ENCODE results near the gene DGKI.

DNA sequence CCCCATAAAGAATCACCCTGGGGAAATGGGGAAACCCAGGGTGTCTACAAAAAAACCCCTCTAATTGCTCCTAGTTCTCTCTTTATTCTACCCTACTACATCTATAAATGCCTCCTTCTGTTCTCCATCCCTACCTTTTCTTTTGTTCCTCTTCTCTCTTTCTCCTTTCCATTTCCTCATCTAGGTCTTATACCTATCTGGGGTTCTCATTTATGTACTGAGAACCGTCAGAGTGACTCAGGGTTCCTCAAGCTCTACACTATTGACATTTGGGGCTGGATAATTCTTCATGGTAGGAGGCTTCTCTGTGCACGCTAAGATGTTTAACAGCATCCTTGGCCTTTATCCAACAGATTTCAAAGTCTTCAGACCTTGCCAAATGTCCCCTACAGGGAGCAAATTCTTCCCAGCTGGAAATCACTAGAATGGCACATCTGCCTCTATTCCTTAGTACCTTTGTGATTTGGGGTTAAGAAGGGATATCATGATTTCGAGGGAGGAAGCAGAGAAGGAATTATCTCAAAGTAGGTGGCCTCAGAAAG is 365.9 kb downstream of the DGKI start:
- TF ChIP-seq MYC (CRISPR knock-in tag; IDR thresholded peaks at IDR 0.05; ENCODE audit: borderline replicate concordance) (no peak), SUZ12 (IDR thresholded peaks at IDR 0.05; ENCODE audit: low read depth, low read length) (no peak), CCAR2 (optimal IDR thresholded peaks at IDR 0.05; ENCODE audit: low read depth, low read length) (no peak), TFDP2 (CRISPR knock-in tag; IDR thresholded peaks at IDR 0.05) (no peak), SP1 (IDR thresholded peaks at IDR 0.05) (no peak), SP1 (CRISPR knock-in tag; IDR thresholded peaks at IDR 0.05) (no peak)
- TF ChIP-seq, protein P1, sequence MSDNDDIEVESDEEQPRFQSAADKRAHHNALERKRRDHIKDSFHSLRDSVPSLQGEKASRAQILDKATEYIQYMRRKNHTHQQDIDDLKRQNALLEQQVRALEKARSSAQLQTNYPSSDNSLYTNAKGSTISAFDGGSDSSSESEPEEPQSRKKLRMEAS (IDR thresholded peaks at IDR 0.05): no peak
